Osteocyte (in vitro differentiated cells): ENCODE results near the gene MT1G. TPM values are rescaled to one million over a fixed set of nuclear protein-coding genes. Genes with fewer than 3 reads are reported as not detected.

ENCODE experiments used
- DNase-seq: peaks from one replicate; pipeline ENCODE4 v3.0.0; 2021; ENCODE audit warnings: mixed read lengths; ENCODE audit not compliant: unreplicated experiment; ENCODE audit errors: extremely low spot score
- H3K27ac Mint-ChIP-seq: one replicate; pipeline ENCODE4 v1.8.0; 2021; ENCODE audit warnings: mild to moderate bottlenecking, mixed read lengths; ENCODE audit not compliant: unreplicated experiment
- H3K27me3 Mint-ChIP-seq: one replicate; pipeline ENCODE4 v1.8.0; 2021; ENCODE audit warnings: mixed read lengths; ENCODE audit not compliant: unreplicated experiment
- H3K36me3 Mint-ChIP-seq: one replicate; pipeline ENCODE4 v1.8.0; 2021; ENCODE audit warnings: mixed read lengths; ENCODE audit not compliant: unreplicated experiment
- H3K4me1 Mint-ChIP-seq: one replicate; pipeline ENCODE4 v1.8.0; 2021; ENCODE audit warnings: mixed read lengths; ENCODE audit not compliant: unreplicated experiment
- H3K4me3 Mint-ChIP-seq: one replicate; pipeline ENCODE4 v1.8.0; 2021; ENCODE audit warnings: mild to moderate bottlenecking, moderate library complexity, mixed read lengths; ENCODE audit not compliant: unreplicated experiment
- H3K9me3 Mint-ChIP-seq: one replicate; pipeline ENCODE4 v1.8.0; 2021; ENCODE audit warnings: mixed read lengths; ENCODE audit not compliant: unreplicated experiment
- CTCF ChIP-seq: fragments of 200-600 bp; sonication (generic); IDR thresholded peaks from 2 replicates; pipeline ENCODE4 v1.5.0; 2021; ENCODE audit warnings: antibody characterized with exemption, mild to moderate bottlenecking, moderate library complexity
- total RNA-seq: library from RNA; stranded (reverse); gene quantifications from 2 replicates; pipeline ENCODE4 v1.2.1, GENCODE V29; 2021

MT1G gene
- total RNA-seq, 1 donor from 2014 or later = not detected

GRCh38 chr16:56684926-56685590 is 17.2 kb upstream of the MT1G start:
- peaks cover 9% of the 10 kb centered on the region for H3K9me3 Mint-ChIP-seq
- no peak for TF ChIP-seq CTCF
- H3K27me3 Mint-ChIP-seq = no peaks in the 10 kb centered on the region
- peaks cover 38% of the 10 kb centered on the region for H3K4me1 Mint-ChIP-seq
- DNase-seq = no peak
- H3K27ac Mint-ChIP-seq = no peak overlapping the region
- H3K36me3 Mint-ChIP-seq = peaks cover 8% of the 10 kb centered on the region
- no peak overlapping the region for H3K4me3 Mint-ChIP-seq

- H3K4me1 Mint-ChIP-seq = peaks cover 33% of the 10 kb centered on the region
- H3K9me3 Mint-ChIP-seq = peaks cover 9% of the 10 kb centered on the region
- no peak for DNase-seq
- H3K36me3 Mint-ChIP-seq = peaks cover 8% of the 10 kb centered on the region
- H3K27ac Mint-ChIP-seq = no peak overlapping the region
- no peak overlapping the region for H3K4me3 Mint-ChIP-seq
- TF ChIP-seq CTCF = no peak
- no peaks in the 10 kb centered on the region for H3K27me3 Mint-ChIP-seq
These were observed 16.5 kb upstream of the MT1G start for GRCh38 chr16:56684256-56684925.

- Mint-ChIP-seq H3K9me3 (peaks cover 9% of the 10 kb centered on the region), H3K27ac (no peak overlapping the region), H3K36me3 (peaks cover 8% of the 10 kb centered on the region), H3K27me3 (no peaks in the 10 kb centered on the region), H3K4me1 (peaks cover 28% of the 10 kb centered on the region), H3K4me3 (peak overlapping the region; percentile 88)
- DNase-seq = no peak
- no peak for TF ChIP-seq CTCF
These were observed 15.7 kb upstream of the MT1G start for GRCh38 chr16:56683424-56684172.

GRCh38 chr16:56682703-56683397 is 15.0 kb upstream of the MT1G start:
- H3K27me3 Mint-ChIP-seq = no peaks in the 10 kb centered on the region
- H3K36me3 Mint-ChIP-seq = peaks cover 6% of the 10 kb centered on the region
- no peak for TF ChIP-seq CTCF
- peaks cover 28% of the 10 kb centered on the region for H3K4me1 Mint-ChIP-seq
- peaks cover 8% of the 10 kb centered on the region for H3K9me3 Mint-ChIP-seq
- DNase-seq = no peak
- H3K27ac Mint-ChIP-seq = peak overlapping the region; percentile 54
- H3K4me3 Mint-ChIP-seq = peak overlapping the region; percentile 88
